NCI-H2171 treated with DMSO at 0.1 percent for 48 hours (cell line): ENCODE data around the gene MSRB3.

Experiments
- DNase-seq: peaks from one replicate; lab custom pipeline; 2025; lab: John Stamatoyannopoulos, UW

MSRB3 gene

GRCh38 chr12:65392491-65392890 lies 114.0 kb downstream of the MSRB3 start:
- DNase-seq: no peak

GRCh38 chr12:65403188-65403587 lies 124.7 kb downstream of the MSRB3 start:
- no peak for DNase-seq

- DNase-seq: no peak
Observed at GRCh38 chr12:65407388-65408149, 129.1 kb downstream of the MSRB3 start.

GRCh38 chr12:65408441-65408840 lies 130.0 kb downstream of the MSRB3 start:
- DNase-seq: no peak

GRCh38 chr12:65409726-65410125 lies 131.2 kb downstream of the MSRB3 start:
- no peak for DNase-seq

GRCh38 chr12:65411171-65411570 lies 132.7 kb downstream of the MSRB3 start:
- DNase-seq: no peak

GRCh38 chr12:65414526-65414925 lies 136.0 kb downstream of the MSRB3 start:
- no peak for DNase-seq

- no peak for DNase-seq
Observed at GRCh38 chr12:65415826-65416225, 137.3 kb downstream of the MSRB3 start.

DNA sequence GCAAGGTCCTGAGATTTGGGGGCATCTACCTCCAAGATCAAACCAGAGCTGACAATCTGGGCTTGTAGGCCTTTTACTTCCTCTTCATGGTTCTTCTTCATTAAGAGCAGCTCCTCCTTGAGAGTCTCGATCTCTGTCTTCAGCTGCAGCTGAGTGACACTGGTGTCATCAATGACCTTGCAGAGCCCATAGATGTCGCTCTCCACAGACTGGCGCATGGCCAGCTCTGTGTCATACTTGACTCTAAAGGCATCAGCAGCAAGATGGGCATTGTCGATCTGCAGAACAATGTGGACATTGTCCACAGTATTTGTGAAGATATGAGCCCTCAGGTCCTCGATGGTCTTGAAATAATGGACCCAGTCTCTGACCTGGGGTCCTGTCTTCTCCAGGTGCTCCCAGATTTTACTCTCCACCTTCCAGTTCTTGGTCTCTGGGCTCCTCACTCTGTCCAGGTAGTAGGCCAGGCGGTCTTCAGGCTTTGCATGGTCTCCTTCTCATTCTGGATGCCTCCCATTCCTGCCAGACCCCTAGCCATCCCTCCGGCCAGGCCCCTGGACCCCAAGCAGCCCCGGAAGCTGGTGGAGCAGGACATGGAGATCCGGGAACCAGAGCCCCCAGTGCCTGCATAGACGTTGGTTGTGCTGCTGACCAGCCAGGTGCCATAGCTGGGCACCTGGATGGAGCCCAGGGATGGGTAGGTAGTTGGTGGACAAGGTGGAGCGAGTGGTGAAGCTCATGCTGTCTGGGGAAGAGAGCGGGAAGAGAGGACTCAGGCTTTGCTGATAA lies 141.0 kb downstream of the MSRB3 start:
- no peak for DNase-seq

DNA sequence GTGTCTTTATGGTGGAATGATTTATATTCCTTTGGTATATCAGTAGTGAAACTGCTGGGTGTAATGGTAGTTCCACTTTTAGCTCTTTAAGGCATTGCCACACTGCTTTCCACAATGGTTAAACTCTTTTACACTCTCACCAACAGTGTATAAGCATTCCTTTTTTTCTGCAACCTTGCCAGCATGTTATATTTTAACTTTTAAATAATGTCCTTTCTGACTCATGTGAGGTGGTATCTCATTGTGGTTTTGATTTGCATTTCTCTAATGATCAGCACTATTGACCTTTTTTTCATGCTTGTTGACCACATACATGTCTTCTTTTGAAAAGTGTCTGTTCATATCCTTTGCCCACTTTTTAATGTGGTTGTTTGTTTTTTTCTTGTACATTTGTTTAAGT lies 142.5 kb downstream of the MSRB3 start:
- no peak for DNase-seq

DNA sequence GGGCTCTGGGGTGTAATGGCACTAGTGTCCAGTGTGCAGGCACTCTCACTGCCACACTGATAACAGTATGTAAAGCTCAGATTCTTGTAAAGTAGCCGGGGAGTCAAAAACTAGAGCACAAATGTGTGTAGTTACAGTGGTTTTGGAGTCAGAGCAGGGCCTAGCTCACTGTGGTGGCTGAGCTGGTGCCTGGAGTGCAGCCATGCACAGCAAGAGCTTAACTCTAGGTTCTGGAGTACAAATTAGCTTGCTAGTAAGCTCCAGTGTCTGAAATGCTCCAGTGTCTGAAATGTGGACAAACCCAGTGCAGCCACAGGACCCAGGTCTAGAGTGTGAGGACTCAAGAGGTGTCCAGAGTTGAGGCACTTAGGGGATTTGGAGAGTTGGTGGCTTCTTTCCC lies 149.2 kb downstream of the MSRB3 start:
- no peak for DNase-seq

DNA sequence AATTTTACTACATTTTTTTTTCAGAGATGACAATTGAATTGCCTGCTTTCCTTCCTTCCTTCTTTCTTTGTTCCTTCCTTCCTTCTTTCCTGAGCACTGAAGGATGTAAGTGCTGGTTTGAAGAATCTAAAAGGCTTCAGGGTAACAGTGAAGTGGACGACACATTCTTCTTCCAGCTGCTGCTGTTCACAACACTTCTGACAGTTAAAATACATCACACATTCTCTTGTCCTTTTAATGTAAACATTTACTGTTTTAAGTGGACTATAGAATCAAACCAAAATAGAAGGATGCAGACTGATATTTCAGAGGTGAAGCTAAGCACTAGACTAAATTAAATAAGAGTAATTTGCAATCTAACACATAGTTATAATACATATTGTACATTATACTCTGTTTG lies 151.5 kb downstream of the MSRB3 start:
- DNase-seq: no peak

DNA sequence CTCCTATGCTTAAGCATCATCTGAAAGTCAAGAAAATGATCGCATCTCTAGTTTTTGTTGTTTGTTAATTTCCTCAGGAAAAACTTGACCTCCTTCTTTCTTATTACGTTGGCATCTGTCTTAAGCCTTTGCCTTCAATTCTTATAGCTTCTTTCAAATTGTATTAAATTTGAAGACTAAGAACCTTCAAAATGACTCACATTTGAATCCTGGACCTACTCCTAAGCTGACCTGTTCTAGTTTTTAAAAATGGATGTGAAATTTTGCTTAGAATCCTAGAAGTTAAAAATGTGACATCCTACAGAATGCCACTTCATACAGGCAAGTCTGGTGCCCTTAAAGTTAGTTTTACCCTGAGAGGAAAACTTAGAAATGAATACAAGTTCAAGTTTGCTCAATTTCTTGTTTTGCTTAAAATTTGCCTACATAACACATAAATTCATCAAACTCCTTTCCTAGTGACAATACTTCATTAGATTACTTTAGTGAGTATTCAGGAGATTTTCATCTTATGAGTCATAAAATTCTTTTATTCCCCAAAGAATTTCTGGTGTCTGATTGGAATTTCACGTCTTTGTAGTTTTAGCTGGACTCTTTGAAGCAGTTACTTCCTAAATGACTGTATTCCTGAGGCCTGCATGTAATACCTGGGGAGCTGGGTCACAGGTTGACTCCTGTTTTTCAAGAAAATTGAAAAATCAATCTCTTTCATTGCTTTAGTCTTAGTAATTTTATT lies 152.3 kb downstream of the MSRB3 start:
- no peak for DNase-seq

DNA sequence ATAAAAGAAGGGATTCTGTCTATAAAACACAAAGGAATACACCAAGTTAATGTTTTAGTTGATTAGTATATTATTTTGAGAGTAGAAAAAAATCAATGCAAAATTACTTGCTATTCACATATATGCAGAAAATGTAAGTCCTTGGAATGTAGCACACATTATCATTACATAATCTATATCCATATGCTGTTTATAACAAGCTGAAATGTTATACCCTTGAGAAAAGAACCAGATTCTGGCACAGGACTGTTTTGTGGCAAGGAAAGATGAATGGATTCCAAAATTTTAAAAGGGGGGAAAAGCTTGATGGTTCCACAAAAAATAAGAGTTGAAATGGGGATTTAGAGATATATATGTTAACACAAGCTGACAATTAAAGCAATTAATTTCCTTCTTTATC lies 153.6 kb downstream of the MSRB3 start:
- peak; percentile 67 for DNase-seq

DNA sequence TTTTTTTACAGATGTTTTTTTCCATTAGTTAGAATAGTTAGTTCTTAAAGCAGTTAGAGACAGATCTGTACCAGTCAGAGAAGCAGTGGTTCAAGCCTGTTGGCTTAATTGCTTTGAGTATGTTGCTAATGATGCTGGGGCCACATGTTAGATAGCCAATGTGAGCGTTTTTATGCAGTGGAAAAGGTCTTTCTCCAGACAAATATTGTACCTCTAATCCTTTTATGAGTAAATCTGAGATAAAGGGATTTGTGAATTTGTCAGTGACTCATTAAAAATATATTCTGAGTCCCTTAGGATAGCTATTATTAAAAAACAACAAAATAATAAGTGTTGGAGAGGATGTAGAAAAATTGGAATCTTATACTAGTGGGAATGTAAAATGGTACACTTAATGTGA lies 154.2 kb downstream of the MSRB3 start:
- DNase-seq: no peak

DNA sequence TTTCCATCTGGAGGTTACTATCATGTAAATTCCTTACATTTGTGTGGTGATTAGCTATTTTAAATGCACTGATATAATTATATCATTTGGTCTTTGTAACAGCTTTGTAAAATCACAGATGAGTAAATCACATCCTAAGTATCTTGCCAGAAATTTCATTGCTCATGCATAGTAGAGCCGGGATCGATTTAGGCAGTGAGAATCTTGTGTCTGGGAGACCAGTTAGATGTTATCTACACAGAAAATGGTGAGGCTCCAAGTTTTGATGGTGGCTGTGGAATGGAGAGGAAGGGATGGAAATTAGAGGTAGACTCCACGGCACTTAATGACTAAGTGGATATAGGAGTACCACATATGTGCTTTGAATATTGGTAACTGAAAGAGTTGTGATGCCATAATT lies 156.3 kb downstream of the MSRB3 start:
- DNase-seq: no peak

DNA sequence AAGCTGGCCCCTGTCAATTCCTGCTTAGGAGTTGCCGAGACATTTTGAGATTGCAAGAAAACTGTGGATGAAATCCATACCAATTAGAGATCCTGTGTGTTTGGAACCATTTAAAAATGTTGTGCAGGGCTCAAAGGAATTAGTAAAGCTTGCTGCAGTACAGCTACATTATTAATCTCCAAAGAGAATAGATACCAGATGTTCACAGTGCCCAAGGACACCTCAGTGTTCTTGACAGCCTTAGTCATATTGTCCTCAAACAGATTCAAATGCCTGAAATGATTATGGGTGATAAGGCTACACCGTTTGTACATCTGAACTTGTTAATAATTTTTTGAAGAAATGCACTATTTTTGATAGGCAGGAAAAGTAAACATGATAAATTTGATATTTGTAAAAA lies 164.6 kb downstream of the MSRB3 start:
- no peak for DNase-seq

- no peak for DNase-seq
Observed at GRCh38 chr12:65444996-65445395, 166.5 kb downstream of the MSRB3 start.

DNA sequence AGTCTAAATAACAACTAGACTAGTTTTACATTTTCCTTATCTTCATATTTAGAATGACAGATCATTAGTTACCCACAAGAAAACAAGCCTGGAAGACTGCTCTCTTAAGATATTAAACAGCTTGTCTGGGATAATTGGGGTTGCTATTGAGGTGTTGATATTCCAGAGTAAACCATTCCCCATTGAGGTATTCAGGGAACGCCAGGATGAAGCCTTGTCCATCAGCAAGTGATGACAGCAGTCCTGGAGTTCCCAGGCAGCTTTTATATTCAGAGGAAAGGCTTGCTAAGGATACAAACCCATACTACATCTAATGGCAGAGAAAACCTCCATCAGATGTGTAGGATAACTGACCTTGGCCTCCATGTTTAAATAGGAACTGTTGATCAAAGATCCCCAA lies 168.4 kb downstream of the MSRB3 start:
- no peak for DNase-seq

DNA sequence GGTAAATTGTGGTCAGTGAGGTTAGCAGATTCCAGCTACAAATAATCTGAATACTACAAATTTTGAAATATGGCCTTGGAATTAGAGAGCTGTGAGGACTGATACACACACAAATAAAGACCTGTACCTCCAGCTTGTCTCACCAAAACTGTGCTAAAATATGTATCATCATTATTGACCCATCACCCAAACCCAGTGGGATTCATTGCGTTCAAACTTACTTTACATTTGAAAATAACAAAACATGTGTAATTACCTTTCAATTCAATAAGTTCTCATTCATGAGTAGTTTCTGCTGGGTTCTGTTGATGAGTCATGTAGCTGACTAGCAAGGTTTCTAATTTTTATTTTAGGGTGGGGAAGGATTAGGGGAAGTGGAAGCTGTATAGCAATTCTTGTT lies 170.9 kb downstream of the MSRB3 start:
- no peak for DNase-seq

- no peak for DNase-seq
Observed at GRCh38 chr12:65450625-65451024, 172.1 kb downstream of the MSRB3 start.

- no peak for DNase-seq
Observed at GRCh38 chr12:65454115-65454787, 175.8 kb downstream of the MSRB3 start.
